Stimulated activated naive CD8-positive, alpha-beta T cell treated with anti-CD3 and anti-CD28 coated beads, Interleukin-15, amount 100 ng/mL, for 72 hours (primary cell): ENCODE results near the gene TNS2.
A peak's percentile ranks its signal among the peaks of the same experiment; 100 is the strongest.

Experiments
- ATAC-seq: fragments of 150-1000 bp; cut with Tn5 transposase; 2 replicates; pipeline ENCODE4 v1.10.0; 2021; ENCODE audit warnings: mild to moderate bottlenecking, moderate library complexity
- DNase-seq, 2 donors: peaks; one replicate each; pipeline ENCODE4 v3.0.0; 2021 to 2022
- H3K27ac Mint-ChIP-seq, 2 donors: one replicate each; pipeline ENCODE4 v1.8.0; 2022; ENCODE audit warnings: mild to moderate bottlenecking in 2 of 2, mixed read lengths in 2 of 2, moderate library complexity in 2 of 2
- H3K27me3 Mint-ChIP-seq: one replicate; pipeline ENCODE4 v1.8.0; 2022; ENCODE audit warnings: mixed read lengths
- H3K4me1 Mint-ChIP-seq: one replicate; pipeline ENCODE4 v1.8.0; 2022; ENCODE audit warnings: mild to moderate bottlenecking, mixed read lengths
- H3K4me3 Mint-ChIP-seq, 2 donors: one replicate each; pipeline ENCODE4 v1.8.0; 2022; ENCODE audit warnings: mild to moderate bottlenecking in 2 of 2, mixed read lengths in 2 of 2, moderate library complexity in 1 of 2
- H3K9me3 Mint-ChIP-seq, 2 donors: one replicate each; pipeline ENCODE4 v1.8.0; 2022; ENCODE audit warnings: mixed read lengths in 2 of 2

TNS2 gene

DNA sequence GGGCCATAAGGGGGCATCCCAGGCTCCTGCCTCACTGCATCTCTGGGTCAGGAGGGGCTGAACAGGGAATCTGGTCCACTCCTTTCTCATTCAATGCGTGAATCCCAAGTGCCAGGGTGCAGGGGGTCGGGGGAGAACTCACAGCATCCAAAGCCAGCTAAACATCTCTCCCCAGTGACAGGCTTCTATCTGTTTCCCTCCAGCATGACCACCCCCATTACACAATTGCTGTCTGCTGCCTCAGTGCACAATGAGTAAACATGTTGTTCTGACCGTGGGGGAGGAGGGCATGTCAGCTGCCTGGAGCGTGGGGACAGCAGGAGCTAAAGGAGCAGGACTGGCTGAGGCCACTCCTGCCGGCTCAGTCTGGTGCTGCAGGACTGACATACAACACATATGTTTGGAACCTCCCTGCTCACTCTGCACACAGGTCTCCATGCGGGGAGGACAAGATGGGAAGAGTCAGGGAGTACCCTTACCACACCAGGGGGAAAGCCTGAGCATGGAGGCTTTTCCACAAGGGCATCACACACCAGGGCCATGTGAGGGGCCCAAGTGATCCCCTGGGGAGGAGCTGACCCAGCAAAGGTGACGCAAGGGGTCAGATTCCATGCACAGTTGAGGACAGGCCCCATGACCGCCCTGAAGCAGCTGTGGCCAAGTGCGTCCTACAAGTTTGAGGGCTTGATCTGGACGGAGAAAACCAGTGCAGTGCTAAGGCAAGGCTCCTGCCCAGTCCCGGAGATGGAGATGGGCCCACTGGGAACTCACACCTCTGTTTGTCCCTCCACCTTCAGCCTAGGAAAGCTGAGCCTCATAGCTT is 1.4 kb downstream of the TNS2 start:
- H3K27me3 Mint-ChIP-seq: peaks cover 10% of the 10 kb centered on the region
- no peak for DNase-seq
- ATAC-seq: no peak
- H3K27ac Mint-ChIP-seq: no peak overlapping the region
- H3K9me3 Mint-ChIP-seq: no peaks in the 10 kb centered on the region
- H3K4me1 Mint-ChIP-seq: peaks cover 64% of the 10 kb centered on the region
- H3K4me3 Mint-ChIP-seq: no peak overlapping the region

DNA sequence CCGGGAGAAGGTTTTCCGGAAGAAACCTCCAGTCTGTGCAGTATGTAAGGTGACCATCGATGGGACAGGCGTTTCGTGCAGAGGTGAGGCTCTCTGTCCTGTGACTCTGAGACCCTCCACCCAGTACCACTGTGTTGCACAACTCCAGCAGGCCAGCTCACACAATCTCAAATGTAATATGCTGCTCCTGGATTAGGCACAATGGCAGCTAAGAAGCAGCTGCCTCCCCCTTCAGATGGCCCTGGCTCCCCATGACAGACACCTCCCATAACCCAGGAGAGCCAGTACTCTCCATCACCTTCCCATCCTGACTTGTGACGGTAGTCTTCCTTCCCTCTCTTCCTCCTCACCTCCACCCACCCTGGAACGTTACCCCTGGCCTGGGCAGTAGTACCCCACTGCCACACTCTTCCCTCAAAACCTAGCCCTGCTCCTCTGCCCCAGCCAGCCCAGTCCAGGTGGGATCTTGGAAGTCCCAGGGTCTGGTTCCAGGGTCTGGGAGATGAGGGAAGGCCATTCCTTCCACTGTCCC is 2.1 kb downstream of the TNS2 start:
- Mint-ChIP-seq H3K27me3 (peaks cover 7% of the 10 kb centered on the region), H3K4me3 (no peak overlapping the region), H3K4me1 (peaks cover 57% of the 10 kb centered on the region), H3K27ac (peak overlapping the region in 1 of 2 donors; percentile 64), H3K9me3 (no peaks in the 10 kb centered on the region)
- ATAC-seq (no peak), DNase-seq (no peak)

DNA sequence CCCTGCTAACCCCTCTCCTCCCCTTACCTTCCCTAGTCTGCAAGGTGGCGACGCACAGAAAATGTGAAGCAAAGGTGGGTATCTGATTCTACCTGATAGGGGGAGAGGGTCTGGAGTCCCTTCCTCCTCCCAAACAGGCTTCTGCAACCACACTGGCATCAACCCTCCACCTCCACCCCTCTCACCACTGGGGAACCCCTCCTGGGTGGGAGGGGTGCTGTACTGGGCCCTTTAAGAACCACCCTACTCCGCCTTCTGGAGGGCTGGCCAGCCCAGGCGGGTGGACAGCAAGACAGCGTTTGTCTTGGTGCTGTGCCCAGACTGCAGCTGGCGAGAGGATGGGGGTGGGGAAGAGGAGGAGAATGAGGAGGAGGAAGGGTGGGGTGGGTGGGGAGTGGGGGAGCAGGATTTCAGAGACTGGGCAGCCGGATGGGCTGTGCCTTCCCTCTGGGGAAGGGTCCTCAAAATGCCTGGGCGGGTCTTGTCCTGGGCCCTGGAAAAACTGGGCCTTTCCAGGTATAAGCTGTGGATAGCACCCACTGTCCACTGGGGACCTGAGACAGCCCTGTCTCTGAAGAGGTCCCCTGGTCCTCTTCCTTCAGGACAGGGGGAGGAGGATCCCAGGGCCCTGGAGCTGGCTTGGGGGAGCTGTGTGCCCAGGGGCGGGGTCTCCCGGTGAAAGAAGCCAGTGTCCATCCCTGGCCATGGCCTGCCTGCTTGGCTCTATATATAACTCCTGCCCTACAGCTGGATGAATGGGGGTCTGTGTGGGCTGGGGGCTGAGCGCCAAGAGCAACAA is 2.8 kb downstream of the TNS2 start:
- ATAC-seq (no peak), DNase-seq (no peak)
- Mint-ChIP-seq H3K27ac (no peak overlapping the region), H3K4me1 (peaks cover 54% of the 10 kb centered on the region), H3K4me3 (no peak overlapping the region), H3K27me3 (peaks cover 7% of the 10 kb centered on the region), H3K9me3 (no peaks in the 10 kb centered on the region)

DNA sequence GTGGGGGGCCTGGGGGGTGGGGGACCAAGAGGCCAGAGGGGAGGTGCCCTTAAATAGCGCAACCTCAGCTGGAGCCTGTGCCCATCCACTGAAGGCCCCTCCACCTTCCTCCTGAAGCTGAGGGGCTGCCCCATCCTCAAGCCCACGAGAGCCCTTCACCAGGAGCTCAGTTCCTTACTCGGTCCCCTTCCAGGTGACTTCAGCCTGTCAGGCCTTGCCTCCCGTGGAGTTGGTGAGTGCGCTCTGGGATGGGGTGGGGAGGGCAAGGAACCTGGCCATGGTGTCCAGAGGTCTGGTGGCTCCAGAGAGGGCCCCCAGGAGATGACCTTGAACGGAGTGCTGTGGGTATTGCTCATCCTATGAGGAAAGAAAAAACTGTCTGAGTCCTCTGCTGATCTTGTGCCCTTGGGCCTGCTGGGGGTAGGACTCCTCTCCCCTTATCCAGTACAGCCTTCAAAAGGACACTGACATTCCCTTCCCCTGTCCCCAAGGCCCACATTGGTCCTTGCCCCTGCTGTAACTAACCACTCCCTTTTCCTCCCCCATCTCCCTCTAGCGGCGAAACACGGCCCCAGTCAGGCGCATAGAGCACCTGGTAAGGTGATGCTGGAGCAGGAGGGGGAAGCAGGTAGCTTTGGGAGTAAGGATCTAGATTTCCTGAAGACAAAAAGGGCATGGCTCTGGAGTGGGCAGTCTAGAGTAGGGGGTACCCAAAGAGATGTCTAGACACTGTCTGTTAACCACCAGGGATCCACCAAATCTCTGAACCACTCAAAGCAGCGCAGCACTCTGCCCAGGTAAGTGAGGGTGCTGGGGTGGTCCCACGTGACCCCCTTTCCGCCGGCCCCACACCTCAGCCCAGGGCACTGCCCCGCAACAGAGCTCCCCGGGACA is 3.6 kb downstream of the TNS2 start:
- H3K4me1 Mint-ChIP-seq: peaks cover 46% of the 10 kb centered on the region
- peak overlapping the region; percentile 69 to 80 for H3K27ac Mint-ChIP-seq
- H3K4me3 Mint-ChIP-seq: peak overlapping the region; percentile 88 to 98
- ATAC-seq: peak; percentile 25
- peaks cover 7% of the 10 kb centered on the region for H3K27me3 Mint-ChIP-seq
- H3K9me3 Mint-ChIP-seq: no peaks in the 10 kb centered on the region
- peak; percentile 44 to 54 for DNase-seq

DNA sequence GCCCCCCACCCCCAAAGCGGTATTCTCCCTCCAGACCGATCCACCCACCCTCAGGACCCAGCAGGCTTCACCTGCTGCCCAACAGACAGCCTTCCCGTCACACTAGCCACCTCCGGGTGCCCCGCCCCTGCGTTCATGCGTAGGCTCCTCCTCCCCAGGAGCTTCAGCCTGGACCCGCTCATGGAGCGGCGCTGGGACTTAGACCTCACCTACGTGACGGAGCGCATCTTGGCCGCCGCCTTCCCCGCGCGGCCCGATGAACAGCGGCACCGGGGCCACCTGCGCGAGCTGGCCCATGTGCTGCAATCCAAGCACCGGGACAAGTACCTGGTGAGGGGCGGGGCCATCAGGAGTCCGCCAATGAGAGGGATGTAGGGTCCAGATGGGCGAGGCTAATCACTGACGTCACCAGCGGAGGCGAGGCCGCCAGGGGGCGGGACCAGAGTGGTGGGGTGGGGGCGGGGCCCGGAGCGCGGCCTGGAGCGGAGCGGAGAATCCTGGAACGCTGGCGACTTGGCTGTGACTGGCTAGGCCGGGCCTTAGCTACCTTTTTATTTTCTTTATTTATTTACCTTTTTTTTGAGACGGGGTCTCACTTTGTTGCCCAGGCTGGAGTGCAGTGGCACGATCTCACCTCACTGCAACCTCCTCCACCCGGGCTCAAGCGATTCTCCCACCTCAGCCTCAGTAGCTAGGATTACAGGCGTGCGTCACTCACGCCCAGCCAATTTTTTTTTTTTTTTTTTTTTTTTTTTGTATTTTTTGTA is 4.4 kb downstream of the TNS2 start:
- DNase-seq: peak; percentile 92 to 93
- ATAC-seq: peak; percentile 90
- H3K4me3 Mint-ChIP-seq: peak overlapping the region; percentile 88 to 98
- H3K9me3 Mint-ChIP-seq: no peaks in the 10 kb centered on the region
- H3K27ac Mint-ChIP-seq: peak overlapping the region; percentile 69 to 80
- H3K4me1 Mint-ChIP-seq: peaks cover 38% of the 10 kb centered on the region
- peaks cover 7% of the 10 kb centered on the region for H3K27me3 Mint-ChIP-seq

DNA sequence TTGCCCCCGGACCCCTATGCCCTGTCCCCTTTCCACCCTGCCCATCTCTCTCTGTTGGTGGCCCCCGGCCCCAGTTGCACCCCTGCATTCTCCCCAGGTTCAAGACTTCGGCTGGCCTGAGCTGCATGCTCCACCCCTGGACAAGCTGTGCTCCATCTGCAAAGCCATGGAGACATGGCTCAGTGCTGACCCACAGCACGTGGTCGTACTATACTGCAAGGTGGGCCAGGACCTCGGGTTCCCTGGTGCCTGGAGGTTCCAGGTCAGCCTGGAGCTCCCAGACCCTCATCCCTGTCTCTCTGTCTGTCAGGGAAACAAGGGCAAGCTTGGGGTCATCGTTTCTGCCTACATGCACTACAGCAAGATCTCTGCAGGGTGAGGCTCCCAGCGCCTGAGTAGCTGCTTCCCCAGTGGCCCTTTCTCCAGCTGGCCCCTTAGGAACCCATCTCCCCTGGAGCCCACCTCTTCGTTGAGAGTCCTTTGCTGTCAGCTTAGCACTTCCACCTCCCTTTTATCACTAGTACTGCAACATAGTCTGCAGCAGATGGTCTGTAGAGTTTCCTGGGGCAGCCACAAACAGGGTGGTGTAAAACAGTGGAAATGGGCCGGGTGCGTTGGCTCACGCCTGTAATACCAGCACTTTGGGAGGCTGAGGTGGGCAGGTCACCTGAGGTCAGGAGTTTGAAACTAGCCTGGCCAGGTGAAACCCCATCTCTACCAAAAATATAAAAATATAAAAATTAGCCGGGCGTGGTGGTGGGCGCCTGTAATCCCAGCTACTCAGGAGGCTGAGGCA is 5.8 kb downstream of the TNS2 start:
- no peak for DNase-seq
- peak overlapping the region; percentile 17 to 58 for H3K4me3 Mint-ChIP-seq
- H3K27me3 Mint-ChIP-seq: peaks cover 7% of the 10 kb centered on the region
- peaks cover 24% of the 10 kb centered on the region for H3K4me1 Mint-ChIP-seq
- H3K27ac Mint-ChIP-seq: peak overlapping the region in 1 of 2 donors; percentile 43
- no peak for ATAC-seq
- no peaks in the 10 kb centered on the region for H3K9me3 Mint-ChIP-seq

DNA sequence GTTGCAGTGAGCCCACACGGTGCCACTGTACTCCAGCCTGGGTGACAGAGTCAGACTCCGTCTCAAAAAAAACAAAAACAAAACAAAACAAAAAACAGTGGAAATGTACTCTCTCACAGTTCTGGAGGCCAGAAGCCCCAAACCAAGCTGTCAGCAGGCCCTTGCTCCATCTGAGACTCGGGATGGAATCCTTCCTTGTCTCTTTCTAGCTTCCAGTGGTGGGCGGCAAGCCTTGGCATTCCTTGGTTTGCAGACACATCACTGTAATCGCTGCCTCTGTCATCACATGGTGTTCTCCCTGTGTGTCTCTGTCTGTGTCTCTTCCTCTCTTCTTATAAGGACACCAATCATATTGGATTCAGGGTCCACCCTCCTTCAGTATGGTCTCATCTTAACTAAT is 6.4 kb downstream of the TNS2 start:
- Mint-ChIP-seq H3K27ac (no peak overlapping the region), H3K4me3 (no peak overlapping the region), H3K27me3 (peaks cover 7% of the 10 kb centered on the region), H3K9me3 (no peaks in the 10 kb centered on the region), H3K4me1 (peaks cover 18% of the 10 kb centered on the region)
- ATAC-seq (no peak), DNase-seq (no peak)

DNA sequence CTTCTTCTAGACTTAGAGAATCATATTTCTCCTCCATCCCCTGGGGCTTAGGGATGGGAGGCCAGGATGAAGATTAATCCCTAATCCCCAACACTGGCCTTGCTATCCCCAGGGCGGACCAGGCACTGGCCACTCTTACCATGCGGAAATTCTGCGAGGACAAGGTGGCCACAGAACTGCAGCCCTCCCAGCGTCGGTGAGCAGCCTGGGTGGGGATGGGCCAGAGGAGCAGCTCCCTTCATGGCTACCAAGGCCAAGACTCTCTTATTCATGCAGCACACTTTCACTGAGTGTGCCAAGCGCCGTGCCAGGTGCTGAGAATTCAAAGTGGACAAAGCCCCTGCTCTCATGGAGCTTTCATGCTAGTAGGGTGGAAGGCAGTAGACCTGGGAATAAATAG is 7.0 kb downstream of the TNS2 start:
- ATAC-seq: no peak
- no peak overlapping the region for H3K4me3 Mint-ChIP-seq
- peaks cover 17% of the 10 kb centered on the region for H3K4me1 Mint-ChIP-seq
- H3K27ac Mint-ChIP-seq: no peak overlapping the region
- DNase-seq: no peak
- H3K9me3 Mint-ChIP-seq: no peaks in the 10 kb centered on the region
- peaks cover 7% of the 10 kb centered on the region for H3K27me3 Mint-ChIP-seq

DNA sequence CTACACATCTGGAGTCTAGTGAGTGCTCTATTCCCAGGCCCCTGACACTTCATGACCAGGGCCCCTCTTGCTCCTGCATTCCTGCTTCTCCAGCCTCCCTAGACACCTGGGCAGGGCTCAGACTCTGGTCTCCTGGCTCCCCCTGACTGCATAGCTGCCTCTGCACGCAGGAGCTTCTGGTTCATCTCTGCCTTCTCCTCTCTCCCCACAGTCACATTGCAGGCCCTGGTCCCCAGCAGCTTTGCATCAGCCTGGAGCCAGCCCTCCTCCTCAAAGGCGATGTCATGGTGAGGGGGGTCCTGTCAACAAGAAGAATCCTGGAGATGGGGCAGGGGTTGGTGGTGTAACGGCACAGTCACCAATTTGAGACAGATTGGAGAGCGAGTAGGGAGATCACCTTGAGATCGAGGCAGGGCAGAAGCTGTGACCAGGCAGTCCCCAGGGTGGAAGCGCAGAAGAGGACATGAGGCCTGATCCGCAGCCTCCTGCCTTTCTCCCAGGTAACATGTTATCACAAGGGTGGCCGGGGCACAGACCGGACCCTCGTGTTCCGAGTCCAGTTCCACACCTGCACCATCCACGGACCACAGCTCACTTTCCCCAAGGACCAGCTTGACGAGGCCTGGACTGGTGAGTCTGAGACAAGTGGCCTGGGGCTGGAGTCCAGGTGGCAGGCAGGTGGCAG is 8.1 kb downstream of the TNS2 start:
- Mint-ChIP-seq H3K9me3 (no peaks in the 10 kb centered on the region), H3K4me3 (no peak overlapping the region), H3K4me1 (peaks cover 11% of the 10 kb centered on the region), H3K27me3 (peaks cover 7% of the 10 kb centered on the region), H3K27ac (peak overlapping the region in 1 of 2 donors; percentile 35)
- no peak for ATAC-seq
- no peak for DNase-seq

DNA sequence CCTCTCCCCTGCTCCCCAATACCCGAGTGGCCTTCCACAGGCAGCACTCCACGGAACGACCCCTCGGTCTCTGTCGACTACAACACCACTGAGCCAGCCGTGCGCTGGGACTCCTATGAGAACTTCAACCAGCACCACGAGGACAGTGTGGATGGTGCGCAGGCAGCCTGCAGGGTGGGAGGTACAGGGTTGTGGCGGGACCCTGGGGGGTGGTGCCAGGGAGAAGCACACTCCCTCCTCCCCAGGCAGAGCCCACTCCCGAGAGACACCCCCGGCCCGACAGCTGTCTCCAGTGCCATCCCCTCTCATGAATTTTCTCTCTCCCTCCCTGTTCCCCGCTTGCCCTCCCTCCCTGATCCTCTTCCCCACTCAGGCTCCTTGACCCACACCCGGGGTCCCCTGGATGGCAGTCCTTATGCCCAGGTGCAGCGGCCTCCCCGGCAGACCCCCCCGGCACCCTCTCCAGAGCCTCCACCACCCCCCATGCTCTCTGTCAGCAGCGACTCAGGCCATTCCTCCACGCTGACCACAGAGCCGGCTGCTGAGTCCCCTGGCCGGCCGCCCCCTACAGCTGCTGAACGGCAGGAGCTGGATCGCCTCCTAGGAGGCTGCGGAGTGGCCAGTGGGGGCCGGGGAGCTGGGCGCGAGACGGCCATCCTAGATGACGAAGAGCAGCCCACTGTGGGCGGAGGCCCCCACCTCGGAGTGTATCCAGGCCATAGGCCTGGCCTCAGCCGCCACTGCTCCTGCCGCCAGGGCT is 9.0 kb downstream of the TNS2 start:
- ATAC-seq: no peak
- Mint-ChIP-seq H3K27ac (peak overlapping the region in 1 of 2 donors; percentile 48), H3K4me1 (peaks cover 6% of the 10 kb centered on the region), H3K4me3 (no peak overlapping the region), H3K27me3 (peaks cover 7% of the 10 kb centered on the region), H3K9me3 (no peaks in the 10 kb centered on the region)
- no peak for DNase-seq

DNA sequence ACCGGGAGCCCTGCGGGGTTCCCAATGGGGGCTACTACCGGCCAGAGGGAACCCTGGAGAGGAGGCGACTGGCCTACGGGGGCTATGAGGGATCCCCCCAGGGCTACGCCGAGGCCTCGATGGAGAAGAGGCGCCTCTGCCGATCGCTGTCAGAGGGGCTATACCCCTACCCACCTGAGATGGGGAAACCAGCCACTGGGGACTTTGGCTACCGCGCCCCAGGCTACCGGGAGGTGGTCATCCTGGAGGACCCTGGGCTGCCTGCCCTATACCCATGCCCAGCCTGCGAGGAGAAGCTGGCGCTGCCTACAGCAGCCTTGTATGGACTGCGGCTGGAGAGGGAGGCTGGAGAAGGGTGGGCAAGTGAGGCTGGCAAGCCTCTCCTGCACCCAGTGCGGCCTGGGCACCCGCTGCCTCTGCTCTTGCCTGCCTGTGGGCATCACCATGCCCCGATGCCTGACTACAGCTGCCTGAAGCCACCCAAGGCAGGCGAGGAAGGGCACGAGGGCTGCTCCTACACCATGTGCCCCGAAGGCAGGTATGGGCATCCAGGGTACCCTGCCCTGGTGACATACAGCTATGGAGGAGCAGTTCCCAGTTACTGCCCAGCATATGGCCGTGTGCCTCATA is 9.7 kb downstream of the TNS2 start:
- ATAC-seq (peak; percentile 10), DNase-seq (no peak)
- H3K9me3 Mint-ChIP-seq: no peaks in the 10 kb centered on the region
- H3K4me1 Mint-ChIP-seq: no peaks in the 10 kb centered on the region
- H3K4me3 Mint-ChIP-seq: no peak overlapping the region
- peak overlapping the region in 1 of 2 donors; percentile 51 for H3K27ac Mint-ChIP-seq
- H3K27me3 Mint-ChIP-seq: peaks cover 7% of the 10 kb centered on the region

DNA sequence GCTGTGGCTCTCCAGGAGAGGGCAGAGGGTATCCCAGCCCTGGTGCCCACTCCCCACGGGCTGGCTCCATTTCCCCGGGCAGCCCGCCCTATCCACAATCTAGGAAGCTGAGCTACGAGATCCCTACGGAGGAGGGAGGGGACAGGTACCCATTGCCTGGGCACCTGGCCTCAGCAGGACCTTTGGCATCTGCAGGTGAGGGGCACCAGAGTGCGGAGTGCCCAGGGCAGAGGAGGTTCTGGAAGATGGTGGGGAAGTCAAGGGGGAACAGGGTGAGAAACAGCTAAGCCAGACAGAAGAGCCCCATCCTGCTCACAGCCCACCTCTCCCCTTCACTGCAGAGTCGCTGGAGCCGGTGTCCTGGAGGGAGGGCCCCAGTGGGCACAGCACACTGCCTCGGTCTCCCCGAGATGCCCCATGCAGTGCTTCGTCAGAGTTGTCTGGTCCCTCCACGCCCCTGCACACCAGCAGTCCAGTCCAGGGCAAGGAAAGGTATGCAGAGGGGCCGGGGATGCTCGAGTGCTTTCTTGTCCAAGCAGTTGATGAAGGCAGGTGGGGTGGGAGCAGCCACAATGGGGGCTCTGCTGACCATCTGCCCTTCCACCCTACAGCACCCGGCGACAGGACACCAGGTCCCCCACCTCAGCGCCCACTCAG is 10.3 kb downstream of the TNS2 start:
- H3K9me3 Mint-ChIP-seq: no peaks in the 10 kb centered on the region
- peaks cover 6% of the 10 kb centered on the region for H3K27me3 Mint-ChIP-seq
- no peaks in the 10 kb centered on the region for H3K4me1 Mint-ChIP-seq
- H3K4me3 Mint-ChIP-seq: no peak overlapping the region
- peak overlapping the region in 1 of 2 donors; percentile 50 for H3K27ac Mint-ChIP-seq
- no peak for ATAC-seq
- DNase-seq: no peak
